B cell (primary cell): ENCODE measurements around the gene GET4.

Source experiments
- CTCF ChIP-seq: fragments of 200-600 bp; IDR thresholded peaks from one replicate; pipeline ENCODE4 v1.8.0; 2022; ENCODE audit warnings: antibody characterized with exemption, mild to moderate bottlenecking
- EZH2 ChIP-seq: IDR thresholded peaks from 2 replicates; pipeline ENCODE4 v1.6.1; 2012; ENCODE audit warnings: borderline replicate concordance, low read depth, mild to moderate bottlenecking, moderate library complexity, low read length; ENCODE audit not compliant: insufficient read depth, poor library complexity, severe bottlenecking

GRCh38 chr7:876077-876971 lies at the start of gene GET4:
- TF ChIP-seq CTCF, result no peak
- TF ChIP-seq EZH2, result no peak
